OCI-LY7 (cell line): Measurements from ENCODE around the gene FAM78A. TPM values are rescaled to one million over a fixed set of nuclear protein-coding genes. Genes with fewer than 3 reads are reported as not detected.

ENCODE experiments used
- BruUV-seq: library from RNA; stranded (reverse); fragments of 400-500 nt; replicated peaks from 2 replicates; lab custom pipeline; 2021; lab: Mats Ljungman, UMichigan
- CTCF ChIA-PET: fragments of 300-600 bp; sonication (Branson Sonifier 250); formaldehyde crosslinking; loops from one replicate; lab custom pipeline; 2022; ENCODE audit warnings: antibody characterized with exemption; ENCODE audit not compliant: unreplicated experiment; lab: Charles Lee
- POLR2A ChIA-PET: fragments of 300-600 bp; sonication (Branson Sonifier 250); formaldehyde crosslinking; loops from one replicate; lab custom pipeline; 2022; ENCODE audit warnings: antibody characterized with exemption; lab: Charles Lee
- DNase-seq: peaks from one replicate; pipeline ENCODE4 v3.0.0-alpha.2; 2015; ENCODE audit warnings: low spot score
- H2AFZ ChIP-seq: fragments of 200-600 bp; sonication (generic), shearing (Covaris generic); 2 replicates; pipeline ENCODE4 v1.6.1; 2014; ENCODE audit warnings: mild to moderate bottlenecking, antibody characterized with exemption, low read length, moderate library complexity
- H3K27ac ChIP-seq: fragments of 200-600 bp; sonication (generic); 2 replicates; pipeline ENCODE4 v1.5.1; 2014; ENCODE audit warnings: mixed run types, low read depth, mild to moderate bottlenecking, moderate library complexity, low read length, inconsistent platforms; ENCODE audit not compliant: poor library complexity, severe bottlenecking
- H3K36me3 ChIP-seq: fragments of 200-600 bp; sonication (generic); 2 replicates; pipeline ENCODE4 v1.6.1; 2014; ENCODE audit warnings: mild to moderate bottlenecking, antibody characterized with exemption, low read length, moderate library complexity, mixed read lengths; ENCODE audit not compliant: insufficient read depth
- H3K4me1 ChIP-seq: fragments of 200-600 bp; sonication (generic); 2 replicates; pipeline ENCODE4 v1.5.1; 2014; ENCODE audit warnings: mild to moderate bottlenecking, low read length; ENCODE audit not compliant: insufficient read depth, poor library complexity, severe bottlenecking
- H3K4me2 ChIP-seq: fragments of 200-600 bp; sonication (generic); 2 replicates; pipeline ENCODE4 v1.6.1; 2014; ENCODE audit warnings: mild to moderate bottlenecking, low read length
- H3K4me3 ChIP-seq: fragments of 200-600 bp; sonication (generic); 2 replicates; pipeline ENCODE4 v1.5.1; 2014; ENCODE audit warnings: mild to moderate bottlenecking, low read depth, low read length; ENCODE audit not compliant: poor library complexity, severe bottlenecking
- H3K79me2 ChIP-seq: fragments of 200-600 bp; sonication (generic); 2 replicates; pipeline ENCODE4 v1.6.1; 2016; ENCODE audit warnings: low read depth, mild to moderate bottlenecking, low read length, moderate library complexity, mixed read lengths; ENCODE audit not compliant: insufficient read depth
- H3K9me2 ChIP-seq: fragments of 200-600 bp; sonication (generic); 2 replicates; pipeline ENCODE4 v1.6.1; 2016; ENCODE audit warnings: mild to moderate bottlenecking, low read length, mixed read lengths; ENCODE audit not compliant: insufficient read depth
- H3K9me3 ChIP-seq: fragments of 200-600 bp; sonication (generic); 2 replicates; pipeline ENCODE4 v1.6.1; 2014; ENCODE audit warnings: mild to moderate bottlenecking, mixed run types, low read length, mixed read lengths
- H4K20me1 ChIP-seq: fragments of 200-600 bp; sonication (generic); 2 replicates; pipeline ENCODE4 v1.6.1; 2014; ENCODE audit warnings: mild to moderate bottlenecking, antibody characterized with exemption, low read length, moderate library complexity, mixed read lengths; ENCODE audit not compliant: insufficient read depth
- CTCF ChIP-seq: fragments of 200-600 bp; sonication (generic); conservative IDR thresholded peaks from 2 replicates; pipeline ENCODE4 v1.5.1; 2014; ENCODE audit warnings: mild to moderate bottlenecking, antibody characterized with exemption, low read length, moderate library complexity, mixed read lengths
- EZH2phosphoT487 ChIP-seq: fragments of 200-600 bp; sonication (generic); IDR thresholded peaks from 2 replicates; pipeline ENCODE4 v1.6.1; 2018; ENCODE audit warnings: low read depth, borderline replicate concordance, mild to moderate bottlenecking, mixed run types, antibody characterized with exemption, low read length, moderate library complexity, mixed read lengths
- intact Hi-C: fragments of 100-400 bp; cut with micrococcal nuclease; formaldehyde crosslinking; loops from one replicate; pipeline ENCODE4 v1.10.0; 2022; ENCODE audit not compliant: unreplicated experiment
- total RNA-seq, 2 experiments: library from RNA; depleted of rRNA in 1 of 2; stranded (reverse); fragments of >200 nt in 1 of 2; shearing (Covaris generic) in 1 of 2; gene quantifications; 2 replicates each; pipeline ENCODE4 v1.2.3, GENCODE V29; 2014 to 2022

Gene FAM78A
- total RNA-seq, 2 experiments from 2014 or later = 25.0 to 35.0 TPM

DNA sequence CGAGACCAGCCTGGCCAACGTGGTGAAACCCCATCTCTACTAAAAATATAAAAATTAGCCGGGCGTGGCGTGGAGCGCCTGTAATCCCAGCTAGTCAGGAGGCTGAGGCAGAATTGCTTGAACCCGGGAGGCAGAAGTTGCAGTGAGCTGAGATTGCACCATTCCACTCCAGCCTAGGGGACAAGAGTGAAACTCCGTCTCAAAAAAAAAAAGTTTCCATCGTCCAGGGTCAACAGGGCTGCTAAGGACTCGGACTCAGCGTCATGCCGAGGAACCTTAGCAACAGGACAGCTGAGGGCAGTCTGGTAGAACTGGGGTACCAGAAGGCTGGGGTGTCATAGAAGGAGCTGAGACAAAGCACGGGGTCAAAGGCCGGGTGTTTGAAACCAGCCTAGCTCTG, 21.7 kb downstream of the FAM78A start:
- Histone ChIP-seq H3K79me2 (no peaks in the 10 kb centered on the region), H3K9me2 (no peaks in the 10 kb centered on the region), H4K20me1 (no peaks in the 10 kb centered on the region), H3K4me1 (peaks cover 62% of the 10 kb centered on the region), H3K4me3 (peak overlapping the region; percentile 41), H3K27ac (peak overlapping the region; percentile 94), H3K36me3 (peaks cover 23% of the 10 kb centered on the region), H2AFZ (peak overlapping the region; percentile 75; the same call in 1 of the 2 replicates), H3K4me2 (peak overlapping the region; percentile 71), H3K9me3 (no peaks in the 10 kb centered on the region)
- CTCF ChIA-PET = no interaction called here
- intact Hi-C loops = loop anchor here (5.0 kb wide), 1 partner anchor 423 kb away; no protein-coding TSS in a partner anchor
- no TSS peak for BruUV-seq
- POLR2A ChIA-PET = interaction anchor here (0.9 to 6.9 kb wide), 4 partner anchors 9 to 424 kb away, joined by 4 to 132 read pairs (median 8); partner anchors contain the start of gene FAM78A
- TF ChIP-seq EZH2phosphoT487 = no peak
- no peak for TF ChIP-seq CTCF
- no peak for DNase-seq

GRCh38 chr9:131253891-131254491, 22.3 kb downstream of the FAM78A start:
- ChIA-PET POLR2A (interaction anchor here (0.5 to 6.9 kb wide), 6 partner anchors 10 to 424 kb away, joined by 3 to 132 read pairs (median 6); partner anchors contain the start of gene FAM78A), CTCF (interaction anchor here (1.3 kb wide), 1 partner anchor 37 kb away, joined by 3 read pairs; no protein-coding TSS in a partner anchor)
- H4K20me1 ChIP-seq = no peaks in the 10 kb centered on the region
- H3K9me3 ChIP-seq = no peaks in the 10 kb centered on the region
- BruUV-seq = no TSS peak
- H3K9me2 ChIP-seq = no peaks in the 10 kb centered on the region
- H3K4me1 ChIP-seq = peaks cover 64% of the 10 kb centered on the region
- peak overlapping the region; percentile 41 for H3K4me3 ChIP-seq
- peaks cover 18% of the 10 kb centered on the region; the same call in 1 of the 2 replicates for H3K36me3 ChIP-seq
- H3K79me2 ChIP-seq = no peaks in the 10 kb centered on the region
- intact Hi-C loops = loop anchor here (5.0 kb wide), 1 partner anchor 423 kb away; no protein-coding TSS in a partner anchor
- H3K27ac ChIP-seq = peak overlapping the region; percentile 94
- peak; percentile 82 for DNase-seq
- H3K4me2 ChIP-seq = peak overlapping the region; percentile 71
- TF ChIP-seq CTCF = no peak
- TF ChIP-seq EZH2phosphoT487 = no peak
- H2AFZ ChIP-seq = peak overlapping the region; percentile 75; the same call in 1 of the 2 replicates
